Transverse colon (tissue), 4 donors: ENCODE data around the gene UMAD1. TPM values are rescaled to one million over a fixed set of nuclear protein-coding genes. Genes with fewer than 3 reads are reported as not detected.

Experiments
- DNase-seq: peaks from one replicate; pipeline ENCODE4 v3.0.0-alpha.2; 2019
- H3K27ac ChIP-seq, 4 donors: fragments of 200-600 bp; sonication (generic); 2 replicates each; pipeline ENCODE4 v1.5.1; 2016 to 2018; ENCODE audit warnings: inconsistent platforms in 4 of 4
- H3K27me3 ChIP-seq: fragments of 200-600 bp; sonication (generic); 2 replicates; pipeline ENCODE4 v1.5.1; 2017; ENCODE audit warnings: inconsistent platforms
- H3K36me3 ChIP-seq, 4 donors: fragments of 200-600 bp; sonication (generic); 2 replicates each; pipeline ENCODE4 v1.5.1; 2017 to 2019; ENCODE audit warnings: inconsistent platforms in 4 of 4
- H3K4me1 ChIP-seq, 4 donors: fragments of 200-600 bp; sonication (generic); 2 replicates each; pipeline ENCODE4 v1.5.1; 2017 to 2020; ENCODE audit warnings: inconsistent platforms in 4 of 4
- H3K4me3 ChIP-seq, 4 donors: fragments of 200-600 bp; sonication (generic); 1 replicate in 1 of 4; 2 replicates in 3 of 4; pipeline versions ENCODE4 v1.5.1 to v1.6.1; 2017 to 2019; ENCODE audit warnings: inconsistent platforms in 4 of 4
- H3K9me3 ChIP-seq, 2 donors: fragments of 200-600 bp; sonication (generic); 2 replicates each; pipeline ENCODE4 v1.5.1; 2017 to 2019; ENCODE audit warnings: inconsistent platforms in 2 of 2
- EP300 ChIP-seq: sonication (generic); formaldehyde crosslinking; IDR thresholded peaks from one replicate; pipeline ENCODE4 v1.6.1; 2017; ENCODE audit warnings: antibody characterized with exemption, low read depth
- POLR2A ChIP-seq: fragments of 450-650 bp; IDR thresholded peaks from one replicate; pipeline ENCODE4 v1.6.1; 2016; ENCODE audit warnings: antibody characterized with exemption, mild to moderate bottlenecking, moderate library complexity
- POLR2AphosphoS5 ChIP-seq, 3 donors: sonication (generic); formaldehyde crosslinking; IDR thresholded peaks; one replicate each; pipeline ENCODE4 v1.6.1; 2016; ENCODE audit warnings: antibody characterized with exemption in 3 of 3
- WGBS, 2 donors: methylation state at CpG; one replicate each; pipeline ENCODE4 v1.1.5; 2018; ENCODE audit warnings: low coverage in 1 of 2; 5-methylcytosine and 5-hydroxymethylcytosine counted together
- in situ Hi-C, 4 donors: fragments of 200-750 bp; cut with MboI; loops; one replicate each; pipeline versions ENCODE4 v1.15.0 to v1.15.1; 2017; ENCODE audit warnings: low sequenced_read_pairs in 3 of 4, low pct_ligation_motif_present in 1 of 4, low pct_unique_long_range_greater_than_20kb in 1 of 4
- intact Hi-C: fragments of 100-400 bp; cut with DNase I; formaldehyde crosslinking; loops from one replicate; pipeline ENCODE4 v1.15.1; 2023; ENCODE audit warnings: low total_unique reads
- total RNA-seq, 4 donors: library from RNA; depleted of rRNA; stranded (reverse); fragments of >200 nt; gene quantifications; one replicate each; pipeline ENCODE4 v1.1.0, GENCODE V29; 2016
- TF ChIP-seq, protein P1 (sequence below), 5 experiments: fragments of 200-600 bp in 3 of 5; fragments of 450-650 bp in 2 of 5; sonication (generic) in 3 of 5; IDR thresholded peaks; 1 replicate in 2 of 5; 2 replicates in 3 of 5; pipeline ENCODE4 v1.5.1; 2016 to 2017; ENCODE audit warnings: antibody characterized with exemption in 5 of 5, inconsistent platforms in 3 of 5, mild to moderate bottlenecking in 2 of 5, moderate library complexity in 1 of 5

The UMAD1 gene
- total RNA-seq, 4 donors from 2014 or later = 0.40 to 21.3 (median 14.6) TPM

DNA sequence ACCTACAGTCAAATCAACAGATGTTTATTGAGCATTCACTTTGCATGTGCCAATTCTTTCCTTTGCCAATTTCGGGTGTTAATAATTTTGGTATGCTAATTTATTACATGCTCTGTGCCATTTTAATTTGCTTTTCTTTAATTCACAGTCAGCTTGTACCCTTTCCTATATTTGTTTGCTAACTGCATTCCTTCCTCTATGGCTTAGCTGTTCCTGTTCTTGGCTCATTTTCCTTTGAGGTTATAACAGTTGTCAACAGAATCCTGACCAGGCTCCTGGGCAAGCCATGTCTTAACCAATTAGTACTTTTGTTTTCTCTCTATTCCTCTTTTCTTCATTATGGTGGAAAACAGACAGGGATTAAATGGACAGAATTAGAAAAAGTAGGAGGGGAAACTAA, 151.5 kb downstream of the UMAD1 start:
- Histone ChIP-seq H3K9me3 (no peaks in the 10 kb centered on the region), H3K27ac (peak overlapping the region in 3 of 4 donors; percentile 14 to 30 (median 23)), H3K36me3 (no peaks in the 10 kb centered on the region), H3K27me3 (no peaks in the 10 kb centered on the region), H3K4me1 (peaks cover 0 to 7% (median 0%) of the 10 kb centered on the region in 4 donors), H3K4me3 (no peak overlapping the region)
- no peak for DNase-seq
- in situ Hi-C loops (no loop called here), intact Hi-C loops (no loop called here)
- TF ChIP-seq POLR2A (no peak), EP300 (no peak), POLR2AphosphoS5 (IDR thresholded peaks at IDR 0.05) (no peak)
- TF ChIP-seq, protein P1, sequence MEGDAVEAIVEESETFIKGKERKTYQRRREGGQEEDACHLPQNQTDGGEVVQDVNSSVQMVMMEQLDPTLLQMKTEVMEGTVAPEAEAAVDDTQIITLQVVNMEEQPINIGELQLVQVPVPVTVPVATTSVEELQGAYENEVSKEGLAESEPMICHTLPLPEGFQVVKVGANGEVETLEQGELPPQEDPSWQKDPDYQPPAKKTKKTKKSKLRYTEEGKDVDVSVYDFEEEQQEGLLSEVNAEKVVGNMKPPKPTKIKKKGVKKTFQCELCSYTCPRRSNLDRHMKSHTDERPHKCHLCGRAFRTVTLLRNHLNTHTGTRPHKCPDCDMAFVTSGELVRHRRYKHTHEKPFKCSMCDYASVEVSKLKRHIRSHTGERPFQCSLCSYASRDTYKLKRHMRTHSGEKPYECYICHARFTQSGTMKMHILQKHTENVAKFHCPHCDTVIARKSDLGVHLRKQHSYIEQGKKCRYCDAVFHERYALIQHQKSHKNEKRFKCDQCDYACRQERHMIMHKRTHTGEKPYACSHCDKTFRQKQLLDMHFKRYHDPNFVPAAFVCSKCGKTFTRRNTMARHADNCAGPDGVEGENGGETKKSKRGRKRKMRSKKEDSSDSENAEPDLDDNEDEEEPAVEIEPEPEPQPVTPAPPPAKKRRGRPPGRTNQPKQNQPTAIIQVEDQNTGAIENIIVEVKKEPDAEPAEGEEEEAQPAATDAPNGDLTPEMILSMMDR (IDR thresholded peaks at IDR 0.05) = no peak
- 50 to 75% methylated on average over 1 of the region's 1 CpG for WGBS, 2 donors

DNA sequence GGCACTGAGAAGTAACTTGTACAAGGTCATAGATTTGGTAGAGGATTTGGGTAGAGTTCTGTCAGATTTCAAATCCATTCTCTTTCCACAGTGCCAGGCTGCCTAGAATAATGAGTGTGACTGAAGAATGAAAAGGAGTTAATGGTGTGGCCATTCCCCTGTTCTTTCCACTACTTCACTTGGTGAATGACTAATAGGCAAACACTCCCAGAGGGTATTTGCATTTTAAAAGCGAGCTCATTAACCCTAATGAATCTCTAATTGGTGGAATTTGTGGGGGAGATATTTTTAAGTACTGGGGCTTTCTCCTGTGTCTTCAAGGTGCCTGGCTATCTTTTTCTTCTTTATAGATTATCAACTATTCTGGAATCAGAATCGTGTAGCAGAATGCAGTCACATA, 152.7 kb downstream of the UMAD1 start:
- TF ChIP-seq POLR2AphosphoS5 (IDR thresholded peaks at IDR 0.05) = no peak
- TF ChIP-seq POLR2A = no peak
- TF ChIP-seq, protein P1 (IDR thresholded peaks at IDR 0.05) = no peak
- no peak for TF ChIP-seq EP300
- no peak for DNase-seq
- intact Hi-C loops = no loop called here
- no peaks in the 10 kb centered on the region for H3K27me3 ChIP-seq
- no peaks in the 10 kb centered on the region for H3K9me3 ChIP-seq
- H3K27ac ChIP-seq = no peak overlapping the region
- WGBS, 2 donors = 58 to 78% methylated on average over 2 of the region's 2 CpGs
- H3K36me3 ChIP-seq = no peaks in the 10 kb centered on the region
- no peak overlapping the region for H3K4me3 ChIP-seq
- H3K4me1 ChIP-seq = peaks cover 0 to 7% (median 0%) of the 10 kb centered on the region in 4 donors
- in situ Hi-C loops = no loop called here

DNA sequence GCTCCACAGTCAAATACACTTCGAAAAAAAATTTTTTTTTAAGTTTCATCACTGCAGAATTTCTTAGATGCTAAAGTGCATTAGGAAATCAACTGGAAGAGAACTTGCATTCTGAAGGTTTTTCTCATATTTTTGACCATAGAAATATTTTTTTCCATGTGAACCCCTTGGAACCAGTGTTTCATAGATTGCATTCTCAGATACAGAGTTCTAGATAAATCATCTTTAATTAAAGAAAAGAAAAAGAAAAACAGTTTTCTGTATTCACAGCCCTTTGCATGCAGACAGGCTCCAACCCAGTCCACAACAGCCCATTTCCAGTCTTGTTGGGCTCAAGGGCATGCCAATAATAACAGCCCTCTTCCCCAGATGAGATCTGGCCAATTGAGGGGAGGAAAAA, 153.4 kb downstream of the UMAD1 start:
- in situ Hi-C loops (no loop called here), intact Hi-C loops (no loop called here)
- TF ChIP-seq EP300 = no peak
- TF ChIP-seq, protein P1 (IDR thresholded peaks at IDR 0.05) = no peak
- no peak for TF ChIP-seq POLR2A
- no peak for TF ChIP-seq POLR2AphosphoS5 (IDR thresholded peaks at IDR 0.05)
- 88 to 92% methylated on average over 1 of the region's 1 CpG for WGBS, 2 donors
- no peaks in the 10 kb centered on the region for H3K9me3 ChIP-seq
- H3K4me1 ChIP-seq = peaks cover 0 to 7% (median 0%) of the 10 kb centered on the region in 4 donors
- DNase-seq = no peak
- no peaks in the 10 kb centered on the region for H3K36me3 ChIP-seq
- H3K27ac ChIP-seq = no peak overlapping the region
- H3K4me3 ChIP-seq = no peak overlapping the region
- no peaks in the 10 kb centered on the region for H3K27me3 ChIP-seq

DNA sequence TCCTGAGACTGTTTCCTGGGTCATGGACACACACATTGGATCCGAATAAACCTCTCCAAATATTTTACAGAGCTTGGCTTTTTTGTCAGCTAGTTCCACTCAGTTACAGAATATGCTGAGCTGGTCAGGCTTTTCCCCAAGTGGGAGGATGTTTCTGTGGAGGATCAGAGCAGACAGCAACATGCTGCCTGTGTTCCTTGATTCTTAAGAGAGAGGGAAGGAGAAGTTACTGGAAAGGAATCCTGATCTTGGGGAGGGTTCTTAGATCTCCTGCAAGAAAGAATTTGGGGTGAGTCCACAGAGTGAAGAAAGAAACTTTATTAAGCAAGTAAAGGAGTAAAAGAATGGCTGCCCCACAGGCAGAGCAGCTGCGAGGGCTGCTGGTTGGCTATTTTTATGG, 154.7 kb downstream of the UMAD1 start:
- Histone ChIP-seq H3K27ac (no peak overlapping the region), H3K36me3 (no peaks in the 10 kb centered on the region), H3K9me3 (no peaks in the 10 kb centered on the region), H3K27me3 (no peaks in the 10 kb centered on the region), H3K4me1 (peaks cover 0 to 12% (median 0%) of the 10 kb centered on the region in 4 donors), H3K4me3 (no peak overlapping the region)
- in situ Hi-C loops = no loop called here
- intact Hi-C loops = no loop called here
- TF ChIP-seq POLR2A = no peak
- TF ChIP-seq POLR2AphosphoS5 (IDR thresholded peaks at IDR 0.05) = no peak
- TF ChIP-seq, protein P1 (IDR thresholded peaks at IDR 0.05) = no peak
- TF ChIP-seq EP300 = no peak
- 83 to 93% methylated on average over 2 of the region's 2 CpGs for WGBS, 2 donors
- no peak for DNase-seq
